NCI-H2171 treated with DMSO at 0.1 percent for 48 hours (cell line): Measurements from ENCODE around the gene MCHR1.

Experiments
- DNase-seq: peaks from one replicate; lab custom pipeline; 2025; lab: John Stamatoyannopoulos, UW

Gene MCHR1

DNA sequence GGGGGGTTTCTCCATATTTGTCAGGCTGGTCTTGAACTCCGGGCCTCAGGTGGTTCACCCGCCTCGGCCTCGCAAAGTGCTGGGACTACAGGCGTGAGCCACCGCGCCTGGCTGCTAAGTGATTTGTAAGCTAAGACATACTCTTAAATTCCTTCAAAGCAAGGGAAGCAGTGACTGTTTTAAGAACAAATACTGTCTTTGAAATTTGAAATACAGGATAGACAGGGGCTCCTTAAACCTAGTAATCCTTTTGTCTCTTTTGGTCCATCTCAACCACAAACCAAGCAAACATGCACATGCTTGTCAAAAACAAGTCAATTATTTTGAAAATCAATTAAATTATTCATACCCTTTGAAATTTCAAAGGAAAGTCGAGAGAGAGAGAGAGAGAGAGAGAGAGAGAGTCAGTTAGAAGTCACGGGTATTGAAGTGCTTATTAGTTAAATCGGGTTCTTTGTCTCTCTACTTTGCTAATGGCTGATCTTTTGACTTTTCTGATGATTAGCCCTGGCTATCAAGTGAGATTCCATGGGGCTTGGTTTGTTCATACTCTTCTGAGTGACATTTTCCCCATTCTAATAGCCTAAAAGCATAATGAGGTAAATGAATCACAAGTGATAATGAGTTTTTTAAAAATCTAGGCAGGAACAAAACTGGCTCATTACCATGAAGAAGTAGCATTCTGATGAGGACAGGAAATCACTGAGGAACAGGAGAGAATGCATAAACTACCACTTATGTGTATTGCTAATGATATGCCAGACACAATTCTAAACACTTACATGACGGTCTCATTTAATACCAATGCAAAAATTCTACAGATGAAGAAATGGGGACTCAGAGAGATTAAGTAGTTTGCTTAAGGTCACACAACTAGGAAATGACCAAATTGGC, 48.0 kb downstream of the MCHR1 start:
- peak; percentile 38 for DNase-seq

GRCh38 chr22:40727964-40728615, 48.8 kb downstream of the MCHR1 start:
- no peak for DNase-seq

DNA sequence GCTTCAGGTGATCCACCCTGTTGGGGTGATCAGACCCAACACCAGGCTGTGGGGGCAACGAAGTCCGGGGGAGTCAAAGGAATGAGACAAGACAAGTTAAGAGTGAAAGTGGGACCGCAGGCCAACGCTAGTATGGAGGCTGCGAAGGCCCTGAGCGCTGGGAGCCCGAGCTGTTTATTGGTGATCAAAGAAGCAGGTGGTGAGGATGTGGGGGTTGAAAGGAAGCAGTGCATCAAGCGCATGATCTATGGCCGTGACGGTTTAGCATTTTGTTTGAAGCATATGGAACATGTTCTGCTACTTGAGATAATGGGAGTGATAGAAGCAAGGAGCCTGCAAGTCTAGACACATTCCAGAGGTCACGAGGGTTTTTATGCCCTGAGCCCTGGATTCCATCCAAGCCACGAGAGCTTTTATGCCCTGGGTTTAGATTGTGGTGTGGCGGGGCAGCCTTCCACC, 49.5 kb downstream of the MCHR1 start:
- DNase-seq, result peak; percentile 98

DNA sequence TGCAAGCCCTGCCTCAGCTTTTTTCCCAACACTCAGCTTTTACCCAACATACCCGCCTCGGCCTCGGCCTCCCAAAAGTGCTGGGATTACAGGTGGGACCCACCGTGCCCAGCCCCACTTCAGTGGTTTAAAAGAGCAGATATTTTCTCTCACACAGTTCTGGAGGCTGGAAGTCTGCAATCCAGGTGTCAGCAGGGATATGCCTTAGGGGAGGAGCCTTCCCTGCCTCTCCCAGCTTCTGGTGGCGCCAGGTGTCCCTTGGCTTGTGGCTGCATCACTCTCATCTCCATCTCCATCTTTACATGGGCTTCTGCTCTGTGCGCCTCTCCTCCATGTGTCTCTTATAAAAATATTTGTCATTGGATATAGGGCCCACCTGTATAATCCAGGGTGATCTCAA, 50.0 kb downstream of the MCHR1 start:
- peak; percentile 57 for DNase-seq
